Neural cell (in vitro differentiated cells): Measurements from ENCODE around the gene SMKR1. TPM values are rescaled to one million over a fixed set of nuclear protein-coding genes. Genes with fewer than 3 reads are reported as not detected.

ENCODE experiments used
- H2AFZ ChIP-seq: fragments of 200-600, 300-800 bp; sonication (generic), shearing (Covaris generic); 2 replicates; pipeline ENCODE4 v1.6.0; 2014; ENCODE audit warnings: low read depth, mild to moderate bottlenecking, antibody characterized with exemption, low read length, moderate library complexity
- H3F3A ChIP-seq: fragments of 200-600 bp; shearing (Covaris generic); 2 replicates; pipeline ENCODE4 v1.6.1; 2016; ENCODE audit warnings: mild to moderate bottlenecking, moderate library complexity, mixed read lengths, antibody characterized with exemption, low read length; ENCODE audit not compliant: insufficient read depth, poor library complexity, severe bottlenecking
- H3K27ac ChIP-seq: fragments of 200-600, 300-800 bp; sonication (generic), shearing (Covaris generic); 2 replicates; pipeline ENCODE4 v1.5.1; 2014; ENCODE audit warnings: mild to moderate bottlenecking, low read length, moderate library complexity
- H3K27me3 ChIP-seq: fragments of 300-800, 200-600 bp; sonication (generic), shearing (Covaris generic); 2 replicates; pipeline ENCODE4 v1.6.0; 2014; ENCODE audit warnings: mild to moderate bottlenecking, low read depth, low read length, moderate library complexity; ENCODE audit not compliant: insufficient read depth
- H3K36me3 ChIP-seq: fragments of 300-800, 200-600 bp; sonication (generic), shearing (Covaris generic); 2 replicates; pipeline ENCODE4 v1.5.1; 2014; ENCODE audit warnings: mild to moderate bottlenecking, antibody characterized with exemption, low read length, moderate library complexity; ENCODE audit not compliant: insufficient read depth
- H3K4me2 ChIP-seq: fragments of 300-800, 200-600 bp; sonication (generic), shearing (Covaris generic); 2 replicates; pipeline ENCODE4 v1.6.0; 2014; ENCODE audit warnings: mild to moderate bottlenecking, low read length
- H3K4me3 ChIP-seq: fragments of 300-800, 200-600 bp; sonication (generic), shearing (Covaris generic); 2 replicates; pipeline ENCODE4 v1.5.1; 2014; ENCODE audit warnings: mild to moderate bottlenecking, low read length, moderate library complexity
- H3K79me2 ChIP-seq: fragments of 200-600 bp; shearing (Covaris generic); replicated peaks from 2 replicates; pipeline ENCODE4 v1.6.0; 2014; ENCODE audit warnings: mild to moderate bottlenecking, low read length, moderate library complexity; ENCODE audit not compliant: insufficient read depth
- H3K9ac ChIP-seq: fragments of 300-800, 200-600 bp; sonication (generic), shearing (Covaris generic); 2 replicates; pipeline ENCODE4 v1.6.1; 2016; ENCODE audit warnings: mild to moderate bottlenecking, low read length, mixed read lengths
- H3K9me2 ChIP-seq: fragments of 200-600 bp; shearing (Covaris generic); 2 replicates; pipeline ENCODE4 v1.6.1; 2016; ENCODE audit warnings: mild to moderate bottlenecking, low read length, mixed read lengths; ENCODE audit not compliant: insufficient read depth
- H3K9me3 ChIP-seq: fragments of 200-600, 300-800 bp; sonication (generic), shearing (Covaris generic); 2 replicates; pipeline ENCODE4 v1.6.1; 2016; ENCODE audit warnings: mild to moderate bottlenecking, mixed run types, low read length, moderate library complexity, mixed read lengths
- H4K20me1 ChIP-seq: fragments of 200-600 bp; shearing (Covaris generic); 2 replicates; pipeline ENCODE4 v1.6.1; 2016; ENCODE audit warnings: mild to moderate bottlenecking, mixed run types; ENCODE audit not compliant: insufficient read depth
- EP300 ChIP-seq: fragments of 450-650 bp; conservative IDR thresholded peaks from 2 replicates; pipeline ENCODE4 v1.6.1; 2014; ENCODE audit warnings: antibody characterized with exemption, mild to moderate bottlenecking, moderate library complexity; ENCODE audit not compliant: poor library complexity, severe bottlenecking
- EZH2 ChIP-seq: fragments of 200-600, 300-800 bp; shearing (Covaris generic), sonication (generic); IDR thresholded peaks from 2 replicates; pipeline ENCODE4 v1.6.1; 2014; ENCODE audit warnings: antibody characterized with exemption, low read length, borderline replicate concordance, mild to moderate bottlenecking; ENCODE audit not compliant: insufficient read depth, poor library complexity, severe bottlenecking
- MXI1 ChIP-seq: fragments of 450-650 bp; conservative IDR thresholded peaks from 2 replicates; pipeline ENCODE4 v1.6.1; 2014; ENCODE audit warnings: antibody characterized with exemption, mild to moderate bottlenecking; ENCODE audit not compliant: poor library complexity, severe bottlenecking
- POLR2AphosphoS5 ChIP-seq: IDR thresholded peaks from 2 replicates; pipeline ENCODE4 v1.6.1; 2012
- RAD21 ChIP-seq: fragments of 450-650 bp; conservative IDR thresholded peaks from 2 replicates; pipeline ENCODE4 v1.6.1; 2014; ENCODE audit warnings: antibody characterized with exemption, mild to moderate bottlenecking, moderate library complexity
- SMC3 ChIP-seq: fragments of 450-650 bp; conservative IDR thresholded peaks from 2 replicates; pipeline ENCODE4 v1.6.1; 2014; ENCODE audit warnings: antibody characterized with exemption, mild to moderate bottlenecking, moderate library complexity; ENCODE audit not compliant: poor library complexity
- TAF1 ChIP-seq: IDR thresholded peaks from 2 replicates; pipeline ENCODE4 v1.6.1; 2012; ENCODE audit warnings: low read depth
- polyA plus RNA-seq: library from polyadenylated mRNA; depleted of rRNA; stranded (reverse); fragments of >200 nt; gene quantifications from 2 replicates; pipeline ENCODE4 v1.2.3, GENCODE V29; 2014
- TF ChIP-seq, protein P1 (sequence below): IDR thresholded peaks from 2 replicates; pipeline ENCODE4 v1.6.1; 2012; ENCODE audit warnings: borderline replicate concordance
- TF ChIP-seq, protein P2 (sequence below): fragments of 450-650 bp; IDR thresholded peaks from 2 replicates; pipeline ENCODE4 v1.5.1; 2014; ENCODE audit warnings: antibody characterized with exemption, mild to moderate bottlenecking, moderate library complexity; ENCODE audit not compliant: poor library complexity, severe bottlenecking

Gene SMKR1
- polyA plus RNA-seq, 1 donor from 2014 or later: 8.5 TPM

DNA sequence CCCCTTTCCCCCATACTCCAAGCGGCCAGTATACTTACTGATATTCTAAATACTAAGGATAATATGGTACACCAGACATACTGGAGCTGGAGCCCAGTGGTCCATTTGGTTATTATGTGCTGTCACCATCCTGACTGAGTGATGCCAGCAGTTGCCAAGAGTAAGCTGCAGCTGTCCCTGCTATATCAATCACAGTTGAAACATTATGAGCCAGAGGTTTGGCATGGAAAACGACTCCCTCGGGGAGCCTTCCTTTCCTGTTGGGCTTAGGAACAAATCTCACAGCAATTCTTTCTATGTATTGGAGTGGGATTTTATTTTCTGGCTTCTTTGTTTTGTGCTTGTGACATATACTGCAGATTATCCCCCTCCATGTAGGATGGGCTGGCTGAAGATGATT is 35.5 kb upstream of the SMKR1 start:
- Histone ChIP-seq H3K4me3 (no peak overlapping the region), H3K9ac (no peak overlapping the region), H3K79me2 (no peaks in the 10 kb centered on the region), H3K4me2 (no peak overlapping the region), H3K9me2 (no peaks in the 10 kb centered on the region), H3K27me3 (no peaks in the 10 kb centered on the region), H3K27ac (no peak overlapping the region), H3K36me3 (no peaks in the 10 kb centered on the region), H4K20me1 (no peaks in the 10 kb centered on the region), H2AFZ (no peak overlapping the region), H3F3A (no peaks in the 10 kb centered on the region), H3K9me3 (no peaks in the 10 kb centered on the region)
- TF ChIP-seq MXI1: no peak
- TF ChIP-seq TAF1: no peak
- TF ChIP-seq POLR2AphosphoS5: no peak
- no peak for TF ChIP-seq RAD21
- no peak for TF ChIP-seq EZH2
- TF ChIP-seq SMC3: no peak
- TF ChIP-seq, protein P1, sequence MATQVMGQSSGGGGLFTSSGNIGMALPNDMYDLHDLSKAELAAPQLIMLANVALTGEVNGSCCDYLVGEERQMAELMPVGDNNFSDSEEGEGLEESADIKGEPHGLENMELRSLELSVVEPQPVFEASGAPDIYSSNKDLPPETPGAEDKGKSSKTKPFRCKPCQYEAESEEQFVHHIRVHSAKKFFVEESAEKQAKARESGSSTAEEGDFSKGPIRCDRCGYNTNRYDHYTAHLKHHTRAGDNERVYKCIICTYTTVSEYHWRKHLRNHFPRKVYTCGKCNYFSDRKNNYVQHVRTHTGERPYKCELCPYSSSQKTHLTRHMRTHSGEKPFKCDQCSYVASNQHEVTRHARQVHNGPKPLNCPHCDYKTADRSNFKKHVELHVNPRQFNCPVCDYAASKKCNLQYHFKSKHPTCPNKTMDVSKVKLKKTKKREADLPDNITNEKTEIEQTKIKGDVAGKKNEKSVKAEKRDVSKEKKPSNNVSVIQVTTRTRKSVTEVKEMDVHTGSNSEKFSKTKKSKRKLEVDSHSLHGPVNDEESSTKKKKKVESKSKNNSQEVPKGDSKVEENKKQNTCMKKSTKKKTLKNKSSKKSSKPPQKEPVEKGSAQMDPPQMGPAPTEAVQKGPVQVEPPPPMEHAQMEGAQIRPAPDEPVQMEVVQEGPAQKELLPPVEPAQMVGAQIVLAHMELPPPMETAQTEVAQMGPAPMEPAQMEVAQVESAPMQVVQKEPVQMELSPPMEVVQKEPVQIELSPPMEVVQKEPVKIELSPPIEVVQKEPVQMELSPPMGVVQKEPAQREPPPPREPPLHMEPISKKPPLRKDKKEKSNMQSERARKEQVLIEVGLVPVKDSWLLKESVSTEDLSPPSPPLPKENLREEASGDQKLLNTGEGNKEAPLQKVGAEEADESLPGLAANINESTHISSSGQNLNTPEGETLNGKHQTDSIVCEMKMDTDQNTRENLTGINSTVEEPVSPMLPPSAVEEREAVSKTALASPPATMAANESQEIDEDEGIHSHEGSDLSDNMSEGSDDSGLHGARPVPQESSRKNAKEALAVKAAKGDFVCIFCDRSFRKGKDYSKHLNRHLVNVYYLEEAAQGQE: no peak
- TF ChIP-seq, protein P2, sequence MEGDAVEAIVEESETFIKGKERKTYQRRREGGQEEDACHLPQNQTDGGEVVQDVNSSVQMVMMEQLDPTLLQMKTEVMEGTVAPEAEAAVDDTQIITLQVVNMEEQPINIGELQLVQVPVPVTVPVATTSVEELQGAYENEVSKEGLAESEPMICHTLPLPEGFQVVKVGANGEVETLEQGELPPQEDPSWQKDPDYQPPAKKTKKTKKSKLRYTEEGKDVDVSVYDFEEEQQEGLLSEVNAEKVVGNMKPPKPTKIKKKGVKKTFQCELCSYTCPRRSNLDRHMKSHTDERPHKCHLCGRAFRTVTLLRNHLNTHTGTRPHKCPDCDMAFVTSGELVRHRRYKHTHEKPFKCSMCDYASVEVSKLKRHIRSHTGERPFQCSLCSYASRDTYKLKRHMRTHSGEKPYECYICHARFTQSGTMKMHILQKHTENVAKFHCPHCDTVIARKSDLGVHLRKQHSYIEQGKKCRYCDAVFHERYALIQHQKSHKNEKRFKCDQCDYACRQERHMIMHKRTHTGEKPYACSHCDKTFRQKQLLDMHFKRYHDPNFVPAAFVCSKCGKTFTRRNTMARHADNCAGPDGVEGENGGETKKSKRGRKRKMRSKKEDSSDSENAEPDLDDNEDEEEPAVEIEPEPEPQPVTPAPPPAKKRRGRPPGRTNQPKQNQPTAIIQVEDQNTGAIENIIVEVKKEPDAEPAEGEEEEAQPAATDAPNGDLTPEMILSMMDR: no peak
- TF ChIP-seq EP300: no peak

DNA sequence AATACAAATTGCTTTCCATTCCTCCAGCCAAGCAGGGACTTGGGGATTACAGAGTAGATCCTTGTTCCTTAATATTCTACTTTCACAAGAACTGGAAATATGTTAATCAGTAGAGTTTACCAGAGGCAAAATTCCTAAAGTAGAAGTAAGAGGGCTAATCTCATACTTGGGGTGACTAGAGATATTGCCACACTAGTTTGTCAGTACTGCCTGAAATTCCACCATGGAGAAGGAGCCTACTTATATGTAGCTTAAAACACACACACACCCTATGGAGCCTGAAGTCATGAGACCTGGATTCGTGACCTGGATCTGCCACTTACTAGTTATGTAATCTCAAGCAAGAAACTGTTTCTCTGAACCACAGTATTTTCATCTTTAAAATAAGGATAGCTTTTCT is 34.2 kb upstream of the SMKR1 start:
- Histone ChIP-seq H3K9me2 (no peaks in the 10 kb centered on the region), H2AFZ (no peak overlapping the region), H3K27ac (no peak overlapping the region), H3K79me2 (no peaks in the 10 kb centered on the region), H3K9me3 (no peaks in the 10 kb centered on the region), H3K9ac (no peak overlapping the region), H3F3A (no peaks in the 10 kb centered on the region), H4K20me1 (no peaks in the 10 kb centered on the region), H3K27me3 (no peaks in the 10 kb centered on the region), H3K4me2 (no peak overlapping the region), H3K36me3 (no peaks in the 10 kb centered on the region), H3K4me3 (no peak overlapping the region)
- TF ChIP-seq POLR2AphosphoS5 (no peak), MXI1 (no peak)

DNA sequence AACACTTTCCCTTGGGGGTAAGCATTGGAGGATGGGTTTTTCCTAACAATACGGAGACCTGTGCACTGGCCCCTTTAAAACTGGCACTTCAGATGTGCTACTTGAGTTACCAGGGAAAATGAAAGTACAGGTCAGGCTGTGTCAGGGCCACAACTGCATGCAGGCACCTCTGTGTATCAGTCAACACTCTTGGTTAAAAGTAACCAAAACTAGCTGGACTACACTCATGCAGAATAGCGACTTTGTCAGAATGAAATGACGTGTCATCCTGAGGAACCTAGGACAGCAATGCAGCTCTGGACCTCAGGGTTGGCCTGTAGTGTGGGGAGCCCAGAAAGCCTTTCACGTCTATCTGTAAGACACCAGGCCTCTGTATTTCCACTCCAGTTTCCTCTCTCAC is 33.8 kb upstream of the SMKR1 start:
- TF ChIP-seq TAF1 (no peak), MXI1 (no peak), POLR2AphosphoS5 (no peak)
- TF ChIP-seq, protein P2: no peak
- Histone ChIP-seq H3K79me2 (no peaks in the 10 kb centered on the region), H3K9me2 (no peaks in the 10 kb centered on the region), H3K9me3 (no peaks in the 10 kb centered on the region), H3K4me3 (no peak overlapping the region), H3K9ac (no peak overlapping the region), H3K27me3 (no peaks in the 10 kb centered on the region), H3K4me2 (no peak overlapping the region), H3K27ac (no peak overlapping the region), H2AFZ (no peak overlapping the region), H3K36me3 (no peaks in the 10 kb centered on the region), H3F3A (no peaks in the 10 kb centered on the region), H4K20me1 (no peaks in the 10 kb centered on the region)
